ENCODE measurements around the gene HSD17B4.
"Not testable (repeated sequence)": the region's sequence is repeated elsewhere in the genome, so short reads cannot be mapped to it uniquely, and the experiment has no call there.

The HSD17B4 gene

DNA sequence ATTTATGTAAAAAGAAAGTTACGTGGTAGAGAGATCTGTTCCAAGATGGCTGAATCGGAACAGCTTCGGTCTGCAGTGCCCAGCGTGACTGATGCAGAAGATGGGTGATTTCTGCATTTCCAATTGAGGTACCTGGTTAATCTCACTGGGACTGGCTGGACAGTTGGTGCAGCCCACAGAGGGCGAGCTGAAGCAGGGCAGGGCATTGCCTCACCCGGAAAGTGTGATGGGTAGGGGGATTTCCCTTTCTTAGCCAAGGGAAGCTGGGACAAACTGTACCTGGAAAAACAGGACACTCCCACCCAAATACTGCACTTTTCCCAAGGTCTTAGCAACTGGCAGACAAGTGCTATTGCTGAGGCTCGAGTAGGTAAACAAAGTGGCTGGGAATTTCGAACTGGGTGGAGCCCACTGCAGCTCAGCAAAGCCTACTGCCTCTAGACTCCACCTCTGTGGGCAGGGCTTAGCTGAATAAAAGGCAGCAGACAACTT, 13.1 kb upstream of the HSD17B4 start:
- TF ChIP-seq CTCF (IDR thresholded peaks at IDR 0.05; ENCODE audit: extremely low read depth, insufficient read depth, missing control alignments) = no peak
- no peak for DNase-seq (ENCODE audit: low spot score)
- in situ Hi-C loops (cut with MboI; ENCODE audit: low pct_unique_long_range_greater_than_20kb, low sequenced_read_pairs, unreplicated experiment) = no loop called here

DNA sequence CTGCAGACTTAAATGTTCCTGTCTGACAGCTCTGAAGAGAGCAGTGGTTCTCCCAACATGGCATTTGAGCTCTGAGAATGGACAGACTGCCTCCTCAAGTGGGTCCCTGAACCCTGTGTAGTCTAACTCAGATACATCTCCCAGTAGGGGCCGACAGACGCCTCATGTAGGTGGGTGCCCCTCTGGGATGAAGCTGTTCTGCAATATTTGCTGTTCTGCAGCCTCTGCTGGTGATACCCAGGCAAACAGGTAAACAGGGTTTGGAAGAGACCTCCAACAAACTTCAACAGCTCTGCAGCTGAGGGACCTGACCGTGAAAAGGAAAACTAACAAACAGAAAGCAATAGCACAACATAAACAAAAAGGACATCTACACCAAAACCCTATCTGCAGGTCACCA, 12.7 kb upstream of the HSD17B4 start:
- DNase-seq (ENCODE audit: low spot score); in situ Hi-C loops (cut with MboI; ENCODE audit: low pct_unique_long_range_greater_than_20kb, low sequenced_read_pairs, unreplicated experiment): not testable (repeated sequence)

GRCh38 chr5:119444643-119445042, 7.7 kb upstream of the HSD17B4 start:
- in situ Hi-C loops (cut with MboI; ENCODE audit: low pct_unique_long_range_greater_than_20kb, low sequenced_read_pairs, unreplicated experiment); DNase-seq (ENCODE audit: low spot score): not testable (repeated sequence)

GRCh38 chr5:119445544-119445943, 6.8 kb upstream of the HSD17B4 start:
- in situ Hi-C loops (cut with MboI; ENCODE audit: low pct_unique_long_range_greater_than_20kb, low sequenced_read_pairs, unreplicated experiment) = no loop called here

DNA sequence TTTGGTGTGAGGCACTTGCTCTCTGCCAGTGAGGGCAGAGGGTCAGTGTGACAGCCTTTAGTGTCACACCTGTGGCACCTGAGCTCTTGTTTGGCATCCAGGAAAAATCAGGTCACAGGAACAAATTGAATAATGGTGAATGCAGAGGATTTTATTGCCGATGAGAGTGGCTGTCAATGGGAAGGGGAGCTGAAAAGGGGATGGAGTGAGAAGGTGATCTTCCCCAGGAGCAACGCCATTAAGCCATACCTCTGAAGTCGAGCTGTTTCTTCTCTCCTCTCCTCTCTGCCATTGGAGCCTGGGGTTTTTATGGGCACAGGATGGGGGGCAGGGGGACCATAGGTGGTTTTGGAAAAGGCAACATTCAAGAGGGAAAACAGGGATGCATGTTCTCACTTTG, 2.4 kb upstream of the HSD17B4 start:
- no peak for DNase-seq (ENCODE audit: low spot score)
- no peak for TF ChIP-seq CTCF (IDR thresholded peaks at IDR 0.05; ENCODE audit: extremely low read depth, insufficient read depth, missing control alignments)
- in situ Hi-C loops (cut with MboI; ENCODE audit: low pct_unique_long_range_greater_than_20kb, low sequenced_read_pairs, unreplicated experiment) = no loop called here

More at GRCh38 chr5:119445544-119445943, 6.8 kb upstream of the HSD17B4 start:
- DNase-seq (ENCODE audit: low spot score) = no peak
- no peak for TF ChIP-seq CTCF (IDR thresholded peaks at IDR 0.05; ENCODE audit: extremely low read depth, insufficient read depth, missing control alignments)

DNA sequence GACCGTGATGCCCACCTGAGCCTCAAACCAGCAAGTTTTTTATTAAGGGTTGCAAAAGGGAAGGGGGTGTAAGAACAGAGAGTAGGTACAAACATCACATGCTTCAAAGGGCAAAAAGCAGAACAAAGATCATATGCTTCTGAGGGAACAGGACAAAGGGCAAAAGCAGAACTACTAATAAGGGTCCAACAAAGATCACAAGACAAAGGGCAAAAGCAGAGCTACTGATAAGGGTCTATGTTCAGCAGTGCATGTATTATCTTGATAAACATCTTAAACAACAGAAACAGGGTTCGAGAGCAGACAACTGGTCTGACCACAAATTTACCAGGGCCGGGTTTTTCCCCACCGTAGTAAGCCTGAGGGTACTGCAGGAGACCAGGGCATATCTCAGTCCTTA, 1.7 kb upstream of the HSD17B4 start:
- not testable (repeated sequence) for DNase-seq (ENCODE audit: low spot score)

DNA sequence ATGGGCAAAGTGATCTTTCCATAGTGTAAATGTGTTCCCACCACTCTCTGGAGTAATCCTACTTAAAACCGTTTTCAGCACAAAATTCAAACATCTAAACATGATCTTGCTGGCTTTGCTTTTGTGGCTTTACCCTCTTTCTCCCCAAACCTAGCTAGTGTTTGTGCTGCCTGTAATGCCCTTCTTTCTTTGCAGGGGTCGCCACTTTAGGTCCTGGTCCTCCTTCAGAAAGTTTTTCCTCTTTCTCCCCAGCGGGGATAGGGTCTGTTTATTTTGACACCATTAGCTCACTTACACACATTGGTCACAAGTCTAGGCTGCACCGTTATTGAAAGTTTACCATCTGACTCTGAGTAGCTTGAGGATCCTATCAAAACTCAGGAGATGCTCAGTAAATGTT, 736 bp upstream of the HSD17B4 start:
- no peak for DNase-seq (ENCODE audit: low spot score)
- TF ChIP-seq CTCF (IDR thresholded peaks at IDR 0.05; ENCODE audit: extremely low read depth, insufficient read depth, missing control alignments) = peak; percentile 10
- in situ Hi-C loops (cut with MboI; ENCODE audit: low pct_unique_long_range_greater_than_20kb, low sequenced_read_pairs, unreplicated experiment) = no loop called here

More for the DNA sequence above, 1.7 kb upstream of the HSD17B4 start:
- in situ Hi-C loops (cut with MboI; ENCODE audit: low pct_unique_long_range_greater_than_20kb, low sequenced_read_pairs, unreplicated experiment) = not testable (repeated sequence)

- no peak for DNase-seq (ENCODE audit: low spot score)
- in situ Hi-C loops (cut with MboI; ENCODE audit: low pct_unique_long_range_greater_than_20kb, low sequenced_read_pairs, unreplicated experiment) = no loop called here
- no peak for TF ChIP-seq CTCF (IDR thresholded peaks at IDR 0.05; ENCODE audit: extremely low read depth, insufficient read depth, missing control alignments)
Observed at GRCh38 chr5:119452060-119452372, 281 bp upstream of the HSD17B4 start.

Data from GM13977 (cell line).